GM21515 (cell line): Measurements from ENCODE around the gene TOX2.

Source experiments
- ATAC-seq: cut with Tn5 transposase; IDR thresholded peaks from one replicate; pipeline ENCODE4 v1.9.1; 2021; ENCODE audit not compliant: unreplicated experiment

Gene TOX2

GRCh38 chr20:43955750-43956191, 41.1 kb downstream of the TOX2 start:
- ATAC-seq: no peak

- no peak for ATAC-seq
Measured at GRCh38 chr20:43957392-43957791, 42.7 kb downstream of the TOX2 start.

GRCh38 chr20:43958626-43959025, 44.0 kb downstream of the TOX2 start:
- no peak for ATAC-seq

GRCh38 chr20:43959079-43959919, 44.6 kb downstream of the TOX2 start:
- ATAC-seq: no peak

GRCh38 chr20:43959920-43960227, 45.2 kb downstream of the TOX2 start:
- no peak for ATAC-seq

GRCh38 chr20:43960231-43960630, 45.6 kb downstream of the TOX2 start:
- no peak for ATAC-seq

GRCh38 chr20:43961116-43961515, 46.5 kb downstream of the TOX2 start:
- ATAC-seq: no peak

- no peak for ATAC-seq
Measured at GRCh38 chr20:43961541-43962471, 47.2 kb downstream of the TOX2 start.

- ATAC-seq: no peak
Measured at GRCh38 chr20:43962530-43962929, 47.9 kb downstream of the TOX2 start.

GRCh38 chr20:43963233-43963632, 48.6 kb downstream of the TOX2 start:
- ATAC-seq: no peak

GRCh38 chr20:43963872-43964791, 49.5 kb downstream of the TOX2 start:
- no peak for ATAC-seq

GRCh38 chr20:43968341-43969000, 53.8 kb downstream of the TOX2 start:
- no peak for ATAC-seq

- no peak for ATAC-seq
Measured at GRCh38 chr20:43969028-43969447, 54.4 kb downstream of the TOX2 start.

- ATAC-seq: no peak
Measured at GRCh38 chr20:43969501-43970182, 55.0 kb downstream of the TOX2 start.

GRCh38 chr20:43971267-43971666, 56.6 kb downstream of the TOX2 start:
- no peak for ATAC-seq

- ATAC-seq: no peak
Measured at GRCh38 chr20:43972051-43972450, 57.4 kb downstream of the TOX2 start.

GRCh38 chr20:43972692-43973091, 58.0 kb downstream of the TOX2 start:
- ATAC-seq: no peak

GRCh38 chr20:43973231-43973630, 58.6 kb downstream of the TOX2 start:
- ATAC-seq: no peak

- no peak for ATAC-seq
Measured at GRCh38 chr20:43973671-43974450, 59.2 kb downstream of the TOX2 start.
